Mucosa of descending colon (tissue), 3 donors: Measurements from ENCODE around the gene KCND3. TPM values are rescaled to one million over a fixed set of nuclear protein-coding genes. Genes with fewer than 3 reads are reported as not detected.

ENCODE experiments used
- ATAC-seq: fragments of 200-7000 bp; cut with Tn5 transposase; one replicate; pipeline ENCODE4 v1.9.1; 2020; ENCODE audit warnings: mild to moderate bottlenecking, moderate library complexity
- DNase-seq, 3 donors: peaks; one replicate each; pipeline ENCODE4 v3.0.0-alpha.2; 2020
- H3K36me3 ChIP-seq: fragments of 200-600 bp; one replicate; pipeline ENCODE4 v1.8.0; 2021; ENCODE audit warnings: low read depth, mild to moderate bottlenecking
- H3K4me1 ChIP-seq: fragments of 200-600 bp; one replicate; pipeline ENCODE4 v1.8.0; 2021; ENCODE audit warnings: low read depth, mild to moderate bottlenecking
- H3K4me3 ChIP-seq: fragments of 200-600 bp; one replicate; pipeline ENCODE4 v1.8.0; 2021; ENCODE audit warnings: mild to moderate bottlenecking
- H3K9me3 ChIP-seq: fragments of 200-600 bp; one replicate; pipeline ENCODE4 v1.8.0; 2021; ENCODE audit warnings: mild to moderate bottlenecking
- intact Hi-C, 2 donors: fragments of 100-400 bp; cut with DNase I in 1 of 2; cut with micrococcal nuclease in 1 of 2; formaldehyde crosslinking; loops; one replicate each; pipeline versions ENCODE4 v1.11.0 to v1.11.1; 2022; cut with DNase I, micrococcal nuclease
- long read RNA-seq, 2 donors: library from polyadenylated mRNA; unstranded; transcript quantifications; one replicate each; pipeline ENCODE4 v2.0.0, GENCODE V29; 2019 to 2021
- total RNA-seq, 3 donors: library from RNA; stranded (reverse); fragmentation: NEBNext Ultra II Directional in 2 of 3; extraction: Animal tissue kit (Norgen Biotek cat#: 25700) in 2 of 3; gene quantifications; one replicate each; pipeline versions ENCODE4 v1.2.1 to v1.2.4, GENCODE V29; 2021 to 2023
- TF ChIP-seq, protein P1 (sequence below): fragments of 200-600 bp; IDR thresholded peaks from one replicate; pipeline ENCODE4 v1.8.0; 2022; ENCODE audit warnings: antibody characterized with exemption, mild to moderate bottlenecking
- donor health status: DM: no; HTN: no; CAD: no; lungs with moderate emphysema.
- donor health status: DM: no; HTN: no; CAD: no.
- donor health status: DM: no; HTN: yes; CAD: no.

Gene KCND3
- total RNA-seq, result 10 to 100 TPM in 1 of 3 donors, 1 to 10 TPM in 2; 1.2 to 10.3 (median 5.5) TPM
- long read RNA-seq, donor 1, partial matches to known transcripts, result 3 of 11 reads
- long read RNA-seq, donor 1, other reads (novel, unspliced or antisense), result 8 of 11 reads
- long read RNA-seq, donor 2, partial matches to known transcripts, result 0 of 1 reads
- long read RNA-seq, donor 2, other reads (novel, unspliced or antisense), result 1 of 1 reads

GRCh38 chr1:111989531-111990025, at the start of gene KCND3:
Gene KCND3 (minus strand): TSS chr1:111989668.
- TF ChIP-seq, protein P1, sequence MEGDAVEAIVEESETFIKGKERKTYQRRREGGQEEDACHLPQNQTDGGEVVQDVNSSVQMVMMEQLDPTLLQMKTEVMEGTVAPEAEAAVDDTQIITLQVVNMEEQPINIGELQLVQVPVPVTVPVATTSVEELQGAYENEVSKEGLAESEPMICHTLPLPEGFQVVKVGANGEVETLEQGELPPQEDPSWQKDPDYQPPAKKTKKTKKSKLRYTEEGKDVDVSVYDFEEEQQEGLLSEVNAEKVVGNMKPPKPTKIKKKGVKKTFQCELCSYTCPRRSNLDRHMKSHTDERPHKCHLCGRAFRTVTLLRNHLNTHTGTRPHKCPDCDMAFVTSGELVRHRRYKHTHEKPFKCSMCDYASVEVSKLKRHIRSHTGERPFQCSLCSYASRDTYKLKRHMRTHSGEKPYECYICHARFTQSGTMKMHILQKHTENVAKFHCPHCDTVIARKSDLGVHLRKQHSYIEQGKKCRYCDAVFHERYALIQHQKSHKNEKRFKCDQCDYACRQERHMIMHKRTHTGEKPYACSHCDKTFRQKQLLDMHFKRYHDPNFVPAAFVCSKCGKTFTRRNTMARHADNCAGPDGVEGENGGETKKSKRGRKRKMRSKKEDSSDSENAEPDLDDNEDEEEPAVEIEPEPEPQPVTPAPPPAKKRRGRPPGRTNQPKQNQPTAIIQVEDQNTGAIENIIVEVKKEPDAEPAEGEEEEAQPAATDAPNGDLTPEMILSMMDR, result no peak
- Histone ChIP-seq H3K36me3 (no peaks in the 10 kb centered on the region), H3K4me3 (no peak within 1 kb of the TSS), H3K9me3 (no peaks in the 10 kb centered on the region), H3K4me1 (peaks cover 5% of the 10 kb centered on the region)
- intact Hi-C loops, result no loop called here
- DNase-seq (peak in 2 of 3 donors; percentile 17 to 45), ATAC-seq (peak; percentile 41)

DNA sequence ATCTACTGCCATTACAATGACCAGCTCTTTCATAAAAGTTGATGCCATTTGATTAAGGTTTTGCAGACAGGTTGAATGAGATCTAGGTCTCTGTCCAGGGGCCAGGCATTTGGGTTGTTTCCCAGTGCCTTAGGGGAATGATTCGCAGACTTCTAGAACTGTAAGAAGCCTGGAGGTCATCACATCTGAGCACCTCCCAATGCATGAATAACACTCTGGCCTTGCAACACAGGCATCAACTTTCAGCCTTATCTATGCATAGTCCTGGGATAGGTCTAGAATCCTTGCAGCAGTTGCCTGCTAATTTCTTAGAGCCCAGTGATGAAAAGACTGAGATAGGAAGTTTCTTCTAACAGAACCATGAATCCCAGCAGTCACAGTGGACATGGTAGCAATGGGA, 44.8 kb upstream of the KCND3 start:
- ATAC-seq (no peak), DNase-seq (no peak)
- Histone ChIP-seq H3K4me3 (no peak overlapping the region), H3K36me3 (no peaks in the 10 kb centered on the region), H3K9me3 (no peaks in the 10 kb centered on the region), H3K4me1 (no peaks in the 10 kb centered on the region)
- intact Hi-C loops, result no loop called here
- TF ChIP-seq, protein P1, result no peak

DNA sequence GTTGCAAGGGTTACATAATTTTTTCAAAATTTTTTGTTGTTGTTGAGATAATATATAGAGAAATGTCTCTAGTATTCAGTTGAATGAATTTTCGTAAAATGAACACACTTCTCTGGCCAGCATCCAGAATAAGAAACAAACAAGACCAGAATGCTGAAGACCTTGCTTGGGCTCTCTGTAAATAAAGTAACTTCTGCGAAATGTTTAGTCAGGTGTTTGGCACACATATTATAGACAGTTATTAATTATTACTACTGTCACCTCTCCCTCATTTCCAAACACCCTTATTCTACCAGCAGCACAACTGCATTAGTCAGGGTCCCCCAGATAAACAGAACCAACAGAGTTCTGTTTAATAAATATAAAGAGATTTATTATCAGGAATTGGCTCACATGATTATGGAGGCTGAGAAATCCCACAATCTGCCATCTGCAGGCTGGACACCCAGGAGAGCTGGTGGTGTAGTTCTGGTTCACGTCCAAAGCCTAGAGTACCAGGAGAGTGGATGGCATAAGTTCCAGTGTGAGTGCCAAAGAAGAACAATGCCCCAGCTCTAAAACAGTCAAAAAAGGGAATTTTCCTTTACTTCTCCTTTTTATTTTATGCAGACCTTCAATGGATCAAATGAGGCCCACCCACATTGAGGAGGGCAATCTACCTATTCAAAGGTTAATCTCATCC, 44.1 kb upstream of the KCND3 start:
- Histone ChIP-seq H3K4me1 (no peaks in the 10 kb centered on the region), H3K9me3 (no peaks in the 10 kb centered on the region), H3K4me3 (no peak overlapping the region), H3K36me3 (no peaks in the 10 kb centered on the region)
- no peak for ATAC-seq
- intact Hi-C loops, result no loop called here
- DNase-seq, result no peak
- TF ChIP-seq, protein P1, result no peak

DNA sequence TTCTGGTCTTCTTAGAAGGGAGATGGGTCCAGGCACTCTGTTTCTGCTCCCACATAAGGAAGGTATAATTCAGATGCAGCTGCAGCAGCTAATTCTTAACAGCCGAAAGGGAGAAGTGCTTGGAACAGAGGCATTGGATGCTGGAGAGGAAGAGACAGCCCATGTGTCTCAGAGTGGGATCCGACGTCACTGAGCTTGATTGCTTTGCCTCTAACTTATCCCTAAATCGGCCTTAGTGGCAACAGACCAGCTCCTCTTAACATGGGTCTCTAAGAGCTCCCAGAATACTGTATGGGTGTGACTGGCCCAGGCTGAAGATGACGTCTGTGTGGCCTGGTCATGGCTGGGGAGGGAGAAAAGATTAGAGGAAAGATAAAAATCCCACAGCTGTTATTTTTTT, 40.7 kb upstream of the KCND3 start:
- no peak overlapping the region for H3K4me3 ChIP-seq
- no peaks in the 10 kb centered on the region for H3K4me1 ChIP-seq
- H3K36me3 ChIP-seq, result no peaks in the 10 kb centered on the region
- peak in 1 of 3 donors; percentile 30 for DNase-seq
- TF ChIP-seq, protein P1, result no peak
- intact Hi-C loops, result no loop called here
- no peak for ATAC-seq
- no peaks in the 10 kb centered on the region for H3K9me3 ChIP-seq

GRCh38 chr1:112027696-112028095, 38.2 kb upstream of the KCND3 start:
- DNase-seq (no peak), ATAC-seq (no peak)
- intact Hi-C loops, result no loop called here
- Histone ChIP-seq H3K36me3 (no peaks in the 10 kb centered on the region), H3K4me3 (no peak overlapping the region), H3K9me3 (no peaks in the 10 kb centered on the region), H3K4me1 (no peaks in the 10 kb centered on the region)
- TF ChIP-seq, protein P1, result no peak
